H1 (cell line): ENCODE measurements around the gene CA5A. TPM values are rescaled to one million over a fixed set of nuclear protein-coding genes. Genes with fewer than 3 reads are reported as not detected.

ENCODE experiments used
- CTCF ChIA-PET: fragments of 300-600 bp; sonication (Branson Sonifier 250); formaldehyde crosslinking; loops from one replicate; lab custom pipeline; 2021; ENCODE audit not compliant: partially characterized antibody; lab: Charles Lee
- POLR2A ChIA-PET: fragments of 300-600 bp; sonication (Branson Sonifier 250); formaldehyde crosslinking; loops from one replicate; lab custom pipeline; 2021; ENCODE audit warnings: inconsistent platforms; ENCODE audit not compliant: partially characterized antibody; lab: Charles Lee
- DNase-seq, 2 experiments: peaks; one replicate each; pipeline versions ENCODE4 v3.0.0 to v3.0.0-alpha.2; 2010 to 2022; ENCODE audit warnings: low spot score in 2 of 2, low read depth in 1 of 2, mixed read lengths in 1 of 2
- FAIRE-seq: peaks from 2 replicates; lab custom pipeline; 2011; peaks lifted over from hg19 to GRCh38; lab: Jason Lieb, UNC
- H2AFZ ChIP-seq: 2 replicates; pipeline ENCODE4 v1.8.1; 2012; ENCODE audit warnings: low read length, inconsistent platforms
- H2AK5ac ChIP-seq: 2 replicates; pipeline ENCODE4 v1.6.1; 2013; ENCODE audit warnings: low read depth, low read length
- H2BK120ac ChIP-seq: replicated peaks from 2 replicates; pipeline ENCODE3; 2013; ENCODE audit warnings: low read depth, low read length, inconsistent platforms
- H2BK12ac ChIP-seq: 2 replicates; pipeline ENCODE4 v1.6.1; 2013; ENCODE audit warnings: low read depth, low read length
- H2BK15ac ChIP-seq: 2 replicates; pipeline ENCODE4 v1.6.1; 2013; ENCODE audit warnings: low read length
- H2BK20ac ChIP-seq: 2 replicates; pipeline ENCODE4 v1.6.1; 2013; ENCODE audit warnings: low read length
- H2BK5ac ChIP-seq: 2 replicates; pipeline ENCODE4 v1.6.1; 2013; ENCODE audit warnings: low read depth, low read length
- H3K14ac ChIP-seq: 2 replicates; pipeline ENCODE4 v1.6.1; 2013; ENCODE audit warnings: inconsistent platforms; ENCODE audit not compliant: insufficient read length
- H3K18ac ChIP-seq: 2 replicates; pipeline ENCODE4 v1.6.1; 2013; ENCODE audit warnings: low read length; ENCODE audit errors: extremely low read depth
- H3K23ac ChIP-seq: 2 replicates; pipeline ENCODE4 v1.6.1; 2013; ENCODE audit warnings: inconsistent platforms; ENCODE audit not compliant: insufficient read length
- H3K23me2 ChIP-seq: 2 replicates; pipeline ENCODE4 v1.6.1; 2013; ENCODE audit warnings: low read depth, low read length
- H3K27ac ChIP-seq: 2 replicates; pipeline ENCODE4 v1.6.1; 2011; ENCODE audit warnings: low read depth, low read length, inconsistent platforms
- H3K27me3 ChIP-seq, 4 experiments: replicated peaks in 1 of 4; 1 replicate in 1 of 4; 2 replicates in 3 of 4; pipeline versions ENCODE4 v1.6.1 to v1.8.1; 2011 to 2013; ENCODE audit warnings: low read length in 3 of 4, mild to moderate bottlenecking in 3 of 4, inconsistent platforms in 2 of 4, mixed read lengths in 2 of 4, moderate library complexity in 1 of 4; ENCODE audit not compliant: control insufficient read depth in 3 of 4, insufficient read depth in 3 of 4; ENCODE audit errors: extremely low read depth in 1 of 4
- H3K36me3 ChIP-seq, 4 experiments: 2 replicates each; pipeline versions ENCODE4 v1.6.1 to v1.8.1; 2011 to 2013; ENCODE audit warnings: mild to moderate bottlenecking in 4 of 4, low read length in 3 of 4, moderate library complexity in 2 of 4, control low read depth in 1 of 4, inconsistent platforms in 1 of 4; ENCODE audit not compliant: insufficient read depth in 4 of 4, control insufficient read depth in 2 of 4
- H3K4ac ChIP-seq: replicated peaks from 2 replicates; pipeline ENCODE3; 2013; ENCODE audit warnings: low read length, low read depth, mixed read lengths, inconsistent platforms; ENCODE audit not compliant: insufficient read length
- H3K4me1 ChIP-seq, 4 experiments: replicated peaks in 1 of 4; 1 replicate in 1 of 4; 2 replicates in 3 of 4; pipeline versions ENCODE4 v1.6.1 to v1.8.1; 2011 to 2013; ENCODE audit warnings: low read length in 3 of 4, inconsistent platforms in 2 of 4, mixed read lengths in 1 of 4; ENCODE audit not compliant: insufficient read depth in 4 of 4, control insufficient read depth in 3 of 4
- H3K4me2 ChIP-seq, 2 experiments: 2 replicates each; pipeline versions ENCODE4 v1.6.1 to v1.8.1; 2011 to 2013; ENCODE audit warnings: low read depth in 2 of 2, low read length in 2 of 2, control low read depth in 1 of 2, inconsistent platforms in 1 of 2, mild to moderate bottlenecking in 1 of 2; ENCODE audit not compliant: insufficient read depth in 1 of 2
- H3K4me3 ChIP-seq, 4 experiments: fragments of 200-600, 300-600 bp in 1 of 4; sonication (generic), shearing (Covaris generic), sonication (Bioruptor Twin) in 1 of 4; 2 replicates each; pipeline versions ENCODE4 v1.5.1 to v1.8.1; 2011 to 2016; ENCODE audit warnings: low read length in 4 of 4, low read depth in 3 of 4, control low read depth in 2 of 4, inconsistent platforms in 2 of 4, mild to moderate bottlenecking in 2 of 4, mixed read lengths in 1 of 4, moderate library complexity in 1 of 4; ENCODE audit not compliant: insufficient read depth in 2 of 4; ENCODE audit errors: extremely low read depth in 1 of 4
- H3K56ac ChIP-seq: replicated peaks from 2 replicates; pipeline ENCODE3; 2013; ENCODE audit warnings: low read depth, mild to moderate bottlenecking, mixed read lengths, low read length, inconsistent platforms; ENCODE audit not compliant: insufficient read length
- H3K79me1 ChIP-seq: 2 replicates; pipeline ENCODE4 v1.6.1; 2013; ENCODE audit warnings: low read depth, low read length, control low read depth
- H3K79me2 ChIP-seq, 2 experiments: 2 replicates each; pipeline versions ENCODE4 v1.6.1 to v1.8.1; 2012 to 2013; ENCODE audit warnings: low read length in 2 of 2, mild to moderate bottlenecking in 2 of 2, inconsistent platforms in 1 of 2; ENCODE audit not compliant: insufficient read depth in 2 of 2, control insufficient read depth in 1 of 2
- H3K9ac ChIP-seq, 4 experiments: replicated peaks in 1 of 4; 1 replicate in 1 of 4; 2 replicates in 3 of 4; pipeline versions ENCODE4 v1.6.1 to v1.8.1; 2011 to 2013; ENCODE audit warnings: low read depth in 3 of 4, low read length in 3 of 4, control low read depth in 2 of 4, mild to moderate bottlenecking in 2 of 4, moderate library complexity in 2 of 4, inconsistent platforms in 1 of 4; ENCODE audit errors: extremely low read depth in 1 of 4
- H3K9me3 ChIP-seq, 2 experiments: 2 replicates each; pipeline versions ENCODE4 v1.6.1 to v1.8.1; 2012 to 2013; ENCODE audit warnings: mild to moderate bottlenecking in 2 of 2, moderate library complexity in 2 of 2, control low read depth in 1 of 2, inconsistent platforms in 1 of 2, low read depth in 1 of 2, low read length in 1 of 2, mixed read lengths in 1 of 2; ENCODE audit not compliant: insufficient read depth in 2 of 2
- H4K20me1 ChIP-seq, 2 experiments: replicated peaks in 1 of 2; 2 replicates each; pipeline versions ENCODE3 to v1.8.1; 2011 to 2013; ENCODE audit warnings: inconsistent platforms in 2 of 2, low read length in 2 of 2, mild to moderate bottlenecking in 1 of 2; ENCODE audit not compliant: insufficient read depth in 2 of 2, control insufficient read depth in 1 of 2
- H4K5ac ChIP-seq: 2 replicates; pipeline ENCODE4 v1.6.1; 2013; ENCODE audit warnings: low read length, low read depth, mixed read lengths, inconsistent platforms; ENCODE audit not compliant: insufficient read length
- H4K8ac ChIP-seq: 2 replicates; pipeline ENCODE4 v1.8.0; 2013; ENCODE audit warnings: mild to moderate bottlenecking, moderate library complexity, low read length, inconsistent platforms; ENCODE audit not compliant: insufficient read depth; ENCODE audit errors: extremely low read depth
- H4K91ac ChIP-seq: replicated peaks from 2 replicates; pipeline ENCODE3; 2013; ENCODE audit warnings: low read length, mixed read lengths, inconsistent platforms; ENCODE audit not compliant: insufficient read length
- CHD2 ChIP-seq: IDR thresholded peaks from 2 replicates; pipeline ENCODE4 v1.6.1; 2012; ENCODE audit warnings: low read length, improper control_type of control experiment
- CTCF ChIP-seq, 3 experiments: IDR thresholded peaks; 1 replicate in 2 of 3; 2 replicates in 1 of 3; pipeline versions ENCODE4 v1.5.1 to v1.6.1; 2011; ENCODE audit warnings: low read length in 3 of 3, mild to moderate bottlenecking in 3 of 3, inconsistent platforms in 2 of 3, low read depth in 1 of 3, moderate library complexity in 1 of 3; ENCODE audit not compliant: insufficient read depth in 1 of 3; ENCODE audit errors: control extremely low read depth in 1 of 3
- GABPA ChIP-seq: IDR thresholded peaks from 2 replicates; pipeline ENCODE4 v1.6.1; 2011; ENCODE audit warnings: mild to moderate bottlenecking, low read length, moderate library complexity, borderline replicate concordance; ENCODE audit not compliant: insufficient read depth
- RAD21 ChIP-seq, 2 experiments: IDR thresholded peaks in 1 of 2; conservative IDR thresholded peaks in 1 of 2; 2 replicates each; pipeline ENCODE4 v1.6.1; 2011; ENCODE audit warnings: low read depth in 2 of 2, low read length in 2 of 2, improper control_type of control experiment in 1 of 2, inconsistent platforms in 1 of 2, mild to moderate bottlenecking in 1 of 2, moderate library complexity in 1 of 2
- TCF12 ChIP-seq: IDR thresholded peaks from 2 replicates; pipeline ENCODE4 v1.6.1; 2011; ENCODE audit warnings: low read depth, mild to moderate bottlenecking, low read length
- WGBS, 2 experiments: shearing (Covaris generic) in 1 of 2; methylation state at CpG; one replicate each; pipeline versions ENCODE4 v1.1.6 to v1.1.7; 2013 to 2015; ENCODE audit warnings: low lambda C conversion rate in 2 of 2, mixed read lengths in 2 of 2, inconsistent platforms in 1 of 2, low coverage in 1 of 2, missing lambda C conversion rate in 1 of 2; ENCODE audit not compliant: insufficient replicate concordance in 2 of 2, insufficient coverage in 1 of 2, insufficient read length in 1 of 2; ENCODE audit errors: extremely low coverage in 1 of 2, missing lambda C conversion rate in 1 of 2; 5-methylcytosine and 5-hydroxymethylcytosine counted together
- polyA plus RNA-seq, 7 experiments: library from polyadenylated mRNA; depleted of rRNA in 3 of 7; stranded (reverse) in 5 of 7; unstranded in 2 of 7; fragments of >200 nt in 5 of 7; fragments of 200-250 nt in 2 of 7; gene quantifications; 1 replicate in 5 of 7; 2 replicates in 1 of 7; 4 replicates in 1 of 7; pipeline versions ENCODE4 v1.2.1 to v1.2.3, GENCODE V29; 2011 to 2013; ENCODE audit warnings: missing spikeins in 2 of 7, mixed read lengths in 2 of 7
- total RNA-seq: library from RNA; stranded (reverse); fragmentation: NEBNext Ultra II Directional; extraction: Animal tissue kit (Norgen Biotek cat#: 25700); gene quantifications from 2 replicates; pipeline ENCODE4 v1.2.1, GENCODE V29; 2021

CA5A gene
- total and polyA plus RNA-seq, 2 of the 8 experiments (the other 6 are each of a cell fraction or from before 2014, with no cell fraction given): not detected

- no peak overlapping the region for H3K4me2 ChIP-seq
- H4K91ac ChIP-seq: no peak overlapping the region
- no peak overlapping the region for H3K4me3 ChIP-seq
- DNase-seq (no peak), FAIRE-seq (no peak)
- no peak overlapping the region for H2BK5ac ChIP-seq
- ChIA-PET POLR2A (interaction anchor here (1.2 to 27.1 kb wide), 6 partner anchors 9 to 138 kb away, joined by 3 to 507 read pairs (median 18); partner anchors contain the start of gene SLC7A5), CTCF (interaction anchor here (0.5 to 9.8 kb wide), 18 partner anchors 10 to 245 kb away, joined by 3 to 115 read pairs (median 3); no protein-coding TSS in a partner anchor)
- H3K79me1 ChIP-seq: peaks cover 4% of the 10 kb centered on the region
- no peak overlapping the region for H3K4ac ChIP-seq
- H4K8ac ChIP-seq: no peak overlapping the region
- H3K23me2 ChIP-seq: no peaks in the 10 kb centered on the region
- no peak overlapping the region for H2BK12ac ChIP-seq
- H2BK20ac ChIP-seq: no peak overlapping the region
- H3K14ac ChIP-seq: no peak overlapping the region
- H3K27ac ChIP-seq: no peak overlapping the region
- no peak overlapping the region for H2BK120ac ChIP-seq
- no peaks in the 10 kb centered on the region for H3K4me1 ChIP-seq
- H3K18ac ChIP-seq: no peak overlapping the region
- H3K9me3 ChIP-seq: no peaks in the 10 kb centered on the region
- H2AFZ ChIP-seq: no peak overlapping the region
- H2BK15ac ChIP-seq: no peak overlapping the region
- no peak overlapping the region for H4K5ac ChIP-seq
- no peak overlapping the region for H3K23ac ChIP-seq
- no peak for TF ChIP-seq TCF12
- TF ChIP-seq GABPA: no peak
- TF ChIP-seq RAD21 (IDR thresholded peaks at IDR 0.05 in 1 of 2, conservative IDR thresholded peaks at IDR 0.05 in 1 of 2; ENCODE audit: low read depth in 2 of 2, low read length in 2 of 2): peak in 1 of 2 experiments; percentile 34; a peak in 2 of 4 replicates
- no peak for TF ChIP-seq CHD2
- peak in 2 of 3 experiments; percentile 27 to 44; a peak in 3 of 4 replicates for TF ChIP-seq CTCF (IDR thresholded peaks at IDR 0.05; ENCODE audit: control extremely low read depth in 1 of 3, insufficient read depth in 1 of 3, low read depth in 1 of 3, low read length in 3 of 3)
- no peak overlapping the region for H3K56ac ChIP-seq
- WGBS, 2 experiments: 93% methylated on average over 24 of the region's 29 CpGs; no CpG with 5 or more reads in 1 of the 2 experiments
- no peak overlapping the region for H2AK5ac ChIP-seq
- H3K36me3 ChIP-seq: peaks cover 6 to 57% (median 38%) of the 10 kb centered on the region in 4 experiments; a peak in 6 of 8 replicates
- H4K20me1 ChIP-seq: peaks cover 15 to 21% of the 10 kb centered on the region in 2 experiments
- H3K27me3 ChIP-seq: no peaks in the 10 kb centered on the region
- peaks cover 0 to 32% of the 10 kb centered on the region in 2 experiments; a peak in 2 of 4 replicates for H3K79me2 ChIP-seq
- no peak overlapping the region for H3K9ac ChIP-seq
Observed at GRCh38 chr16:87840271-87840978, 95.9 kb downstream of the CA5A start.
